ENCODE data around the gene PSMD12. TPM values are rescaled to one million over a fixed set of nuclear protein-coding genes. Genes with fewer than 3 reads are reported as not detected.

PSMD12 gene
- total RNA-seq, 1 donor, result 35.2 TPM

DNA sequence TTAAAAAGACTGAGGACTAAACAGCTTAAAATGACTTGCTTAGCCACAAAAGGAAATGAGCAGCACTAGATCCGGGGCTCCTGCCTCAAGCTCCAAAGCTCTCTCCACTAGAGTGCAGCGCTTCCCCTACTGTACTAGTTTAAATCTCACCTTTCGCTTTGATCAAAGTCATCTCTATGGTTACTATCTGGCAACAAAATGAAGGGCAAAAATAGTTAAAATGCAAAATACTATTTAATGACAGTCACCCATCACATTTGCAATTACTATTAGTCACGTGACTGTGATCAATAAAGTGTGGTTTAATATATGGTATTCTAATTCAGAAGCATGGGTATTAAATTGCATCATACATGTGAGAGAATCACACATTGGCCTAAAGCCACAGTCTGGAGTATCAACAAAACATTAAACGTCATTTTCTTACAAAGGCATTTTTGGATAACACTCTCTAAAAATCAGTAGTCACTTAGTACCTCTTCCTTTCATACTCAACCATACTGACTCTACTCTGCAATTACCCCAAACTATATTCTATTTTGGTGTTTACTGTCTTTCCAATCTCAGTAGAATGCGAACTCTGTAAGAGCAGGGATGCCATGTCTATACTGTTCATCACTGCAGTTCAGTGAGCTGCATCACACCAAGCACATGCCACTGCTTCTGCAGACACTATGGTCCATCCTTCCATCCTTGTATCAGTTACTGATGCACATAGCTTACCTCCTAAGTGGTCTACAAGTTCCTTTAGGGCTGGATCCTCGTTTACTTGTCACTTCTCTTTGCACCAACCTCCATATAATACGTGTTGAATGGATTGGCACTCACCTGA lies 6.2 kb downstream of the PSMD12 start:
- TF ChIP-seq, protein P1, sequence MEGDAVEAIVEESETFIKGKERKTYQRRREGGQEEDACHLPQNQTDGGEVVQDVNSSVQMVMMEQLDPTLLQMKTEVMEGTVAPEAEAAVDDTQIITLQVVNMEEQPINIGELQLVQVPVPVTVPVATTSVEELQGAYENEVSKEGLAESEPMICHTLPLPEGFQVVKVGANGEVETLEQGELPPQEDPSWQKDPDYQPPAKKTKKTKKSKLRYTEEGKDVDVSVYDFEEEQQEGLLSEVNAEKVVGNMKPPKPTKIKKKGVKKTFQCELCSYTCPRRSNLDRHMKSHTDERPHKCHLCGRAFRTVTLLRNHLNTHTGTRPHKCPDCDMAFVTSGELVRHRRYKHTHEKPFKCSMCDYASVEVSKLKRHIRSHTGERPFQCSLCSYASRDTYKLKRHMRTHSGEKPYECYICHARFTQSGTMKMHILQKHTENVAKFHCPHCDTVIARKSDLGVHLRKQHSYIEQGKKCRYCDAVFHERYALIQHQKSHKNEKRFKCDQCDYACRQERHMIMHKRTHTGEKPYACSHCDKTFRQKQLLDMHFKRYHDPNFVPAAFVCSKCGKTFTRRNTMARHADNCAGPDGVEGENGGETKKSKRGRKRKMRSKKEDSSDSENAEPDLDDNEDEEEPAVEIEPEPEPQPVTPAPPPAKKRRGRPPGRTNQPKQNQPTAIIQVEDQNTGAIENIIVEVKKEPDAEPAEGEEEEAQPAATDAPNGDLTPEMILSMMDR (IDR thresholded peaks at IDR 0.05; ENCODE audit: insufficient read depth, low read length), result peak; percentile 45
- DNase-seq (ENCODE audit: low read depth), result peak; percentile 49
- no peak overlapping the region for H3K4me3 ChIP-seq (ENCODE audit: low read depth, low read length)

DNA sequence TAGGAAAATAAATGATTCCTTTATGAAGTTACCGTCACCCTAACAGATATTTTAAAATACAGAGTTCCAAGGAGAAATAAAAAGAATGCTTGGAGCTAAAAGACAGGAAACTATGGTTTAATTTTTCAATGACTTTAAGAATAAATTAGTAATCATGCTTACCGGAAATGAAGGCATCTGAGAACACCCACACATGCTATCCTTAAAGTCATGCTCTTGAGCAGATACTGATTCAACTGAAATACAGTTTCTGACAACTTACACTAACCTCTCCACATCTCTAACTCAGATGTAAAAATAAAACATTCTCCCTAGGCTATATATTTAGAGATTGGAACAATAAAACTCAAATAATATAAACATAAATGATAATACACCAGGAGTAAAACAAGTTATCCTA lies 7.8 kb downstream of the PSMD12 start:
- H3K4me3 ChIP-seq (ENCODE audit: low read depth, low read length), result no peak overlapping the region
- DNase-seq (ENCODE audit: low read depth), result no peak
- TF ChIP-seq, protein P1 (IDR thresholded peaks at IDR 0.05; ENCODE audit: insufficient read depth, low read length), result no peak

DNA sequence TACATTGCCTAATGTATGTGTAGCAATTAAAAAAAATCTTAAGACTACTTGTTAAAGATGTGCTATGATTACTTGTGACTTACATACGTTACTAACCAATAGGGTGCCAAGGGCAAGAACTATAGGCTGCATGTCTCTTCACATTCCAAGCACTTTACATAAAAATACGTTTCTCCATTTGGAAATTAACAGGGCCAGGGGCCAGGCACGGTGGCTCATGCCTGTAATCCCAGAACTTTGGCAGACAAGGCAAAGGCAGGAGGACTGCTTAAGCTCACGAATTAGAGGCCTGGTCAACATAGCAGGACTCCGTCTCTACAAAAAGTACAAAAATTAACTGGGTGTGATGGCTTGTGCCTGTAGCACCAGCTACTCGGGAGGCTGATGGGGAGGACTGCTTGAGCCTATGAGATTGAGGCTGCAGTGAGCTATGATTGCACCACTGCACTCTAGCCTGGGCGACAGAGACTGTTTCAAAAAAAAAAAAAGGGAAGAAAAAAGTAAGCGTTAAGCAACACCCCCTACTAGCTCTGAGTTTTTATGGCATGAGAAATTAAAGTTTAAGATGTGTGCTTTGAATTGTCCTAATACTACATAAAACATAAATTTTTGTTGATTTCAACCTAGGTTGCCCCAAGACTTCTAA lies 12.3 kb downstream of the PSMD12 start:
- TF ChIP-seq, protein P1 (IDR thresholded peaks at IDR 0.05; ENCODE audit: insufficient read depth, low read length), result no peak
- DNase-seq (ENCODE audit: low read depth), result no peak
- H3K4me3 ChIP-seq (ENCODE audit: low read depth, low read length), result no peak overlapping the region

DNA sequence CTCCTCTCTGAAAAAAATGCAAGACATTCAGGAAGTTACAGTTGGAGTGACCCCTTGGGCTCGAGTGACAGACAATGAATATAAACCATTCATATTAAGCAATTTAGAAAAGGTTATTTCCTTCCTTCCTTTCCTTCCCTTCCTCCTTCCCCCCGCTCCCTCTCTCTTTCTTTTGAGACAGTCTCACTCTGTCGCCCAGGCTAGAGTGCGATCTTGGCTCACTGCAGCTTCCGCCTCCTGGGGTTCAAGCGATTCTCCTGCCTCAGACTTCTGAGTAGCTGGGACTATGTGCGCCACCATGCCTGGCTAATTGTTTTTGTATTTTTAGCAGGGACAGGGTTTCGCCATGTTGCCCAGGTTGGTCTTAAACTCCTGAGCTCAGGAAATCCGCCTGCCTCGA lies 13.2 kb downstream of the PSMD12 start:
- no peak for DNase-seq (ENCODE audit: low read depth)
- TF ChIP-seq, protein P1 (IDR thresholded peaks at IDR 0.05; ENCODE audit: insufficient read depth, low read length), result no peak

DNA sequence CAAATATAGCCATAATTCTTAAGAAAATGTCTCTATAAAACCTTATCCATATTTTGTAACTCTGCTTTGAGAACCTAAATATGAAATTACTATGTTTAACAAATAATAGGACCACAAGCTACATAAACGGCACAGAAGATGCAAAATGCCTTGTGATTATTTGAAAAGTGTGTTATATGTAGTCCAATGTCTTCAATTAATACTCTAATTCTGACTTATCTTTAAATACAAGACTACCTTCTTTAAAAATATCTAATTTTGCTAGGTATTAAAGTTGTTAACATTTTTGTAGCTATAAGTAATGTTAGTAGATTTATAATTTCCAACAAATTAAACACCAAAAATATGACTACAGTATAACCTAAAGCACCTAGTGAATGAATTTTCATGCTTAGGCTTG lies 17.0 kb downstream of the PSMD12 start:
- TF ChIP-seq, protein P1 (IDR thresholded peaks at IDR 0.05; ENCODE audit: insufficient read depth, low read length), result no peak
- H3K4me3 ChIP-seq (ENCODE audit: low read depth, low read length), result no peak overlapping the region
- no peak for DNase-seq (ENCODE audit: low read depth)

More for the DNA sequence above, 13.2 kb downstream of the PSMD12 start:
- H3K4me3 ChIP-seq (ENCODE audit: low read depth, low read length), result no peak overlapping the region

DNA sequence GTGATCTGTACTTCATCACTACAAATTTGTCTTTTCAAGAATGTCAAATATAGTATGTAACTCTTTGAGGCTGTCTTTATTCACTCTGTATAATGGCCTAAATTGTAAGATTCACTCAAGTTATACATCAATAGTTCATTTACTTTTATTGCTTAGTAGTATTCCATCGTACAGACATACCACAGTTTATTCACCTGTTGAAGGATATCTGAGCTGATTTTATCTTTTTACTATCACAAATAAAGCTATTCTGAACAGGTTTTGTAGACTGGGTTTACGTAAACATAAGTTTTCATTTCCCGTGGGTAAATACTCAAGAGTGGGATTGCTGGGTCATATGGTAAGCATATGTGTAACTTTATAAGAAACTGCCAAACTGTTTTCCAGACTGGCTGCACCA lies 18.6 kb downstream of the PSMD12 start:
- no peak for DNase-seq (ENCODE audit: low read depth)
- H3K4me3 ChIP-seq (ENCODE audit: low read depth, low read length), result no peak overlapping the region
- TF ChIP-seq, protein P1 (IDR thresholded peaks at IDR 0.05; ENCODE audit: insufficient read depth, low read length), result no peak
